WTC11 (cell line): ENCODE data around the gene DNAJC17.

Experiments
- CREM ChIP-seq: sonication (generic); formaldehyde crosslinking; IDR thresholded peaks from 2 replicates; pipeline ENCODE4 v1.8.1; 2022; ENCODE audit warnings: mild to moderate bottlenecking, missing genetic modification reagents, moderate library complexity
- CTCF ChIP-seq: fragments of 200-600 bp; IDR thresholded peaks from 2 replicates; pipeline ENCODE4 v1.8.0; 2022; ENCODE audit warnings: antibody characterized with exemption
- ETV6 ChIP-seq: sonication (generic); formaldehyde crosslinking; IDR thresholded peaks from 2 replicates; pipeline ENCODE4 v1.8.1; 2022; ENCODE audit warnings: mild to moderate bottlenecking, missing genetic modification reagents
- NR1H2 ChIP-seq: sonication (generic); formaldehyde crosslinking; IDR thresholded peaks from 2 replicates; pipeline ENCODE4 v1.9.0; 2021; ENCODE audit warnings: mild to moderate bottlenecking, moderate library complexity, missing genetic modification reagents
- SMAD3 ChIP-seq: sonication (generic); formaldehyde crosslinking; IDR thresholded peaks from 2 replicates; pipeline ENCODE4 v1.8.0; 2022; ENCODE audit warnings: missing genetic modification reagents, mild to moderate bottlenecking, borderline replicate concordance
- TEAD4 ChIP-seq: sonication (generic); formaldehyde crosslinking; IDR thresholded peaks from 2 replicates; pipeline ENCODE4 v1.8.0; 2022; ENCODE audit warnings: mild to moderate bottlenecking, missing genetic modification reagents
- ZNF121 ChIP-seq: sonication (generic); formaldehyde crosslinking; IDR thresholded peaks from 2 replicates; pipeline ENCODE4 v1.8.0; 2023; ENCODE audit warnings: missing genetic modification reagents
- ZNF423 ChIP-seq: fragments of 250-450 bp; sonication (Bioruptor Pico); IDR thresholded peaks from 2 replicates; pipeline ENCODE4 v2.1.2; 2022; ENCODE audit warnings: mild to moderate bottlenecking, moderate library complexity

GRCh38 chr15:40787991-40788390 lies 19.3 kb downstream of the DNAJC17 start:
- TF ChIP-seq ZNF423 (CRISPR knock-in tag) (no peak), ETV6 (CRISPR knock-in tag) (no peak), CTCF (no peak), NR1H2 (no peak), CREM (no peak), TEAD4 (no peak), ZNF121 (CRISPR knock-in tag) (no peak), SMAD3 (CRISPR knock-in tag) (no peak)
